GM04504 (cell line): ENCODE data around the gene SPRR5.

ENCODE experiments used
- DNase-seq: peaks from one replicate; pipeline ENCODE4 v3.0.0-alpha.2; 2012; ENCODE audit warnings: low read depth

Gene SPRR5, protein sequence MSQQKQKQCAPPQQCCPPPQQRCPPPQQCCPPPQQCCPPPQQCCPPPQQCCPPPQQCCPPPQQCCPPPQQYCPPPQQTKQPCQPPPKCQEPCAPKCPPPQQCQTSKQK

GRCh38 chr1:152946651-152947256 is at the start of gene SPRR5:
TSS of gene SPRR5 (plus strand) at chr1:152947206. CDS start at chr1:152948555, 1,349 bp downstream.
- DNase-seq, result no peak

DNA sequence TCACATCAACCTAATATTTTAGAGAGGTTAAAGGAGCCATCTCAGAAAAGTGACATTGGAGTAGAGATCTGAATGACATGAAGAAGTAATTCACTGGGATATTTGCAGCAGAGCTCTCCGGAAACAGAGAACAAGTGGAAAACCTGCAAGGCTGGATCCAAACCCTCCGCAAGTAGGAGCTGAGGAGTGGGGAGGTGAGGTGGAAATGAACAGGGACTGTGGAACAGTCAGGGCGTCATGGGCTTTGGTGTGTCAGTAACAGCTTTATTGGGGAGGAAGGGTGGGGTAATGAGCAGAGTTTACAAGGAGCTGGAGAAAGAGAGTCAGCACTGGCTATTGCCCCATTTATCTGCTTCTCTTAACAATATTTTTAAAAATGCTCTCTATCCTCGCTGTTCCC is 48.0 kb upstream of the SPRR5 start:
- no peak for DNase-seq

GRCh38 chr1:152899883-152900282 is 47.1 kb upstream of the SPRR5 start:
- no peak for DNase-seq

GRCh38 chr1:152901631-152902030 is 45.4 kb upstream of the SPRR5 start:
- no peak for DNase-seq

DNA sequence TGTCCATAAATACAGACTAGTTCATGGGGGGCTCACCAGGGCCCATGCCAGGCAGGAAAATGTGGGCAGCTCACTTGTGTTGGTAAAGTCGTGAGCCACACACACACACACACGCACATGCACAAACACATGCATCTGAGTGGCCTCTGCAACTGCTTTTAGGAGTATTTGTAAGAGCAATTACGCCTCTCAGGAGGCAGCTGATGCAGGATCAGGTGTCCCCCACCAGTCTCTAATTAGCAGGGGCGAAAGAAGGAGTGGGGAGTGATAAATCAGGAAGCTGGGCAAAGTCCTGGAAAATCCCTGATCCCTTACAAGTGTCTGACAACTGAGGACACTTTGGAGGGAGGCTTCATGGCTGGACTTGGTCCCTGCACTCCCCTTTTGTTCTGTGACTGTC is 44.4 kb upstream of the SPRR5 start:
- DNase-seq, result no peak

DNA sequence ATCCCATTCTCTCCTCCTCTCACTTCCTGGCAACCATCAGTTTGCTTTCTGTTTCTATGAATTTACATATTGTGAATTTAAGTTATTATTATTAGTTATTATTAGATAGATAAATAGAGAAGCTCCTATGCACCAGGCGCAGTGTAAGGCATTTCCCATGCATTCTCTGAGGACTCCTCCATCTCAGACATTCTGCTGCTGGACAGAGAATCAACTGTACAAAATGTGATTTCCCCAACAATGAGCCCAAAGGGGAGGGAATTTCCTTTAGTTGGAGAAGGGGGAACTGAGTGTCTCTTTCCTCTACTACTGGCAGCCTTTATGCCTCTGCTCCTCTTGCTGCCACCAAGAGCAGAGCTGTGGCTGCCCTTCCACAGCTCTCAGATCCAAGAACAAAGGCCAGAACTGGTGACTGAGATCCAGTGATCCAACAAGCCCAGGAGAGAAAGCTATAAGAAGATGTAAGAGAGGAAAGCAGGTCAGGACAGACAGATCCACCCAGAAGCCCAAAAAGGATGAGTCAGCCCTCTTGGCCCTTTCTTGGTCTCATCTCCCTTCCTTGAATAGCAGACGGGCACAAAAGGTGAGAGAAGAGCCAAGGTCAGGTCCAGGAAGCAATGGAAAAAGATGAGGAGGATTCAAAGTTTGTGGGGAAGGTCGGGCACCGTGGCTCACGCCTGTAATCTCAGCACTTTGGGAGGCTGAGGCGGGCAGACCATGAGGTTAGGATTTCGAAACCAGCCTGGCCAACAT is 42.1 kb upstream of the SPRR5 start:
- DNase-seq, result no peak

GRCh38 chr1:152906023-152906565 is 40.9 kb upstream of the SPRR5 start:
- peak; percentile 58 for DNase-seq

DNA sequence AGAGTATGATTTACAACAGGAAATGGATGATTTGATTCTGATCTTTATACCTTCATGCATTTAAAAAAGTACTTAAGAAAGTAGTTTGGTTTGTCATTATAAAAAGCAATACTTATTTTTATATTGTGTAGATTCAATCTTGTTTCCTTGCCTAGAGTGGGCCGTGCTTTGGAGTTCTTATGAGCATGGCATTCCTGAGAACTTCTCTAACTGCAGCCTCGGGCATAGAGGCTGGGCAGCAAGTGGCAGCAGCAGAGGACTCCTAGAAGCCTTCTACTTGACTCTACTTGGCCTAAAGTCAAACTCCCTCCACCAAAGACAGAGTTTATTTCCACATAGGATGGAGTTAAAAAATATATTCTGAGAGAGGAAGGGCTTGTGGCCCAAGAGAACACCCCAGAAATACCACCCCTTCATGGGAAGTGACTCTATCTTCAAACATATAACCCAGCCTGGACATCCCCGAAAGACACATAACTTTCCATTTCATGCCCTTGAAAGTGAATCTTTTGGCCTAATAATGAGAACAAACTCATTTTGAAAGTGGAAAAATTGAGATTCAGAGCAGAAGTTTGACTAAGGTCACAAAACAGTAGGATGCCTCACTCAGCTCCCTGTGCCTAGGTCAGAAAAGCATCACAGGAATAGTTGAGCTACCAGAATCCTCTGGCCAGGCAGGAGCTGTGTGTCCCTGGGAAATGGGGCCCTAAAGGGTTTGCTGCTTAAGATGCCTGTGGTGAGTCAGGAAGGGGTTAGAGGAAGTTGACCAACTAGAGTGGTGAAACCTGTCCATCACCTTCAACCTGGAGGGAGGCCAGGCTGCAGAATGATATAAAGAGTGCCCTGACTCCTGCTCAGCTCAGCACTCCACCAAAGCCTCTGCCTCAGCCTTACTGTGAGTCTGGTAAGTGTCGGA is 39.1 kb upstream of the SPRR5 start, which contains the start of gene IVL:
IVL (plus strand) TSS at position 861 of the 916 bp plus-strand sequence. CDS start 1,252 bp downstream, outside the sequence.
- DNase-seq, result no peak

GRCh38 chr1:152909206-152909605 is 37.8 kb upstream of the SPRR5 start:
- DNase-seq, result no peak

DNA sequence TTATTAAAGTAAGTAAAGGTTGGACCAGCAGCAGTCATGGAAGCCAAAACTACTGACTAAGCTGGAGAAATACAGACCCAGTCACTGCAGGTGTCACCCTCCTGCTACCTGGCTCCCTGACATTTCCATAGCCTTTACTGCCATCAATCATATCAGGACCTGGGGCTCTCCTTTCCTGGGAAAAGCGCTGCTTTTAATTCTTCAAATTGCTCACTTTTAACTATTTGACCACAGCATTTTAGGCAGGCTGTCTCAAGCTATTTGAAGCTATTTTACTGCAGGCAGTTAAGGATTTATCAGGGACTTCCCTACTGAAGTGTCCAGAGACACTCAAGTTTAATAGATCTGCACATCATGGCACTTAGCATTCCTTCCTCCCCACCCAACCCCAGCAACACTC is 34.5 kb upstream of the SPRR5 start:
- DNase-seq, result no peak

DNA sequence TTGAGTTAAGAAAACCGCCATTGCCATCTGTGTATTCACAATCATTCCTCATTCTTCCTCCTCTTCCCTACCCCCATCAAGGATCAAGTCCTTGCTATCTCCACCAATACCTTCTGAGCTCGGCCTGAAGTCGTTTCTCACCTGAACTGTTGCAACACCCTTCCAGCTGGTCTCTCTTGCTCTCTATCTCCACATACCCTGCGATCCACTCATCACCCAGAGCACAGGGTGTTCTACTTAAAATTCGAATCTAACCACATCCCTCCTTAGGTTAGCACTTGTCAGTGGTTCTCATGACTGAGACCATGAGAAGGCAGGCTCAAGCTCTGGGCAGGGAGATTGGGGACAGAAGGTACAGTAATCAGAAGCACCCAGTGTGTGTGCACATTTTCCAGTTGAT is 34.1 kb upstream of the SPRR5 start:
- DNase-seq, result no peak

- DNase-seq, result no peak
These were observed 29.2 kb upstream of the SPRR5 start for GRCh38 chr1:152917794-152918193.

DNA sequence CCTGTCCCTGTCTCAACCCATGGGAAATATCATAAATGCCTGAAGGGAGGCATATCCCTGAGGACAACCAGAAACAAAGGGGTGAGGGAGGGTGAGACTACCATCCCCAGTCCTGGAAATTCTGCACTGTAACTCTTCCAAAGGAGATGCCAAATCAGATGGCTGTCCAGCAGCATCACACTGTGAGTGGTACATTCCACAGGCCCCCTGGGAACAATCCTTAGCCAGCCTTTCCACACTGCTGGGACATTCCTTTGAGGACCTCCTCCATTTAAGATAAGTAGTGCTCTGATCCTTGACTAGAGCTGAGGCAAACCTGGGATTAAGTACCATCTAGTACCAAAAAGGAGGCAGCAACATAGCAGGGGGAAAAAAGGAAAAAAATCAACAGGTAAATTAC is 27.9 kb upstream of the SPRR5 start:
- no peak for DNase-seq

- no peak for DNase-seq
These were observed 22.8 kb upstream of the SPRR5 start for GRCh38 chr1:152924191-152924590.

- no peak for DNase-seq
These were observed 20.9 kb upstream of the SPRR5 start for GRCh38 chr1:152926091-152926490.

DNA sequence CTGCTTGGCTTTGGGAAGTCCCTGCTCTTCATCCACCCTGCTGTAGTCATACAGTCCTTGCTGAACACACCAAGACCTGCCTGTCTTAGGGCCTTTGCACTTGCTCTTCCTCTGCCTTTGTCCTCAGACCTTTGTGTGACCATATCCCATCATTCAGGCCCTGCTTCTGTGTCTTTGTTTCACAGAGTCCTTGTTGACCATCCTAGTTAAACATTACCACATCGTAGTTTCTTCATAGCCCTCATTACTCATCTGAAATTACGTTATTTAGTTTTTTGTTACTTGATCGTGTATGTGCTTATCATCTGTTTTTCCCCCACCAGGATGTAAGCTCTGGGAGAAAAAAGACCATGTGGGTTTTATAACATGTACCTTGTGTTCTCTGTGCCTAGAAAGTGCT is 18.3 kb upstream of the SPRR5 start:
- DNase-seq, result no peak

DNA sequence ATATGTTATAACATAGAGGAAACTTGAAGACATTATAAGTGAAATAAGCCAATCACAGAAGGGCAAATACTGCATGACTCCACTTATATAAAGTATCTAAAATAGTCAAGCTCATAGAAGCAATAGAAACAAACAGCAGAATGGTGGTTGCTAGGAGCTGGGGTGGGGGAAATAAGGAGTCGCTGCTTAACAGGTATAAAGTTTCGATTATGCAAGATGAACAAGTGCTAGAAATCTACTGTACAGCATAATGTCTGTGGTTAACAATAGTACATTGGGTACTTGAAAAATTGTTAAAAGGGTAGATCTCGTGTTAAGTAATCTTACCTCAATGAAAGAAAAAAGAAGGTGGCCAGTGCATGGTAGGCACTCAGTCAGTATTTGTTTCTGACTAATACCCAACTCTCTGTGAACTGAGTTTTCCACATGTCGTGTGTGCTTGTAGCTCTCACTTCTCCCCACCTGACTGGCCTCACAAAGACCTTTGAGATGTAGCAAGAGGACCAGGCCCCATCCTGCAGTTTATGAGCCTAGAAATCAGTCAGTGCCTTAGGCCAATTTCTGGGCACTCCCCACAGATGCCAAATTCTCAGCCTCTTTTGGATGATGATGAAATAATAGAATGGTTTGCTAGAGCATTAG is 14.7 kb upstream of the SPRR5 start:
- no peak for DNase-seq

DNA sequence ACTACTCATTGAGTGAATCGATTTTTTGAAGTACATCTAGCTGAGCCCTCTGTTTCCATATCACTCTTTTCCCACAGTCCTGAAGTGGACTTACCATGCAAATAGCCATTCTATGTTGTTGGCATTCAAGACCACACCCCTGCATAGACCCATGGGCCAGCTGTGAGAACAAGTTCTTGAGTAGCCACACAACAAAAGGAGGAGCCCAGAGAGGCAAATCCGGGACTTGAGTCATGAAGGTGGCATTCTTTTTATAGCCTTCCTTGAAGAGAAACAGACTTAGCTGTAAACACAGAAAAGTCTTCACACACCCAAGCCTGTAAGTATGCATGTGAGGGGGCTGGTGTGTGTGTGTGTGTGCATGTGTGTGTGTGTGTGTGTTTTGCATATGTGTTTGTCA is 13.8 kb upstream of the SPRR5 start:
- no peak for DNase-seq

- no peak for DNase-seq
These were observed 6.4 kb upstream of the SPRR5 start for GRCh38 chr1:152940614-152941013.

DNA sequence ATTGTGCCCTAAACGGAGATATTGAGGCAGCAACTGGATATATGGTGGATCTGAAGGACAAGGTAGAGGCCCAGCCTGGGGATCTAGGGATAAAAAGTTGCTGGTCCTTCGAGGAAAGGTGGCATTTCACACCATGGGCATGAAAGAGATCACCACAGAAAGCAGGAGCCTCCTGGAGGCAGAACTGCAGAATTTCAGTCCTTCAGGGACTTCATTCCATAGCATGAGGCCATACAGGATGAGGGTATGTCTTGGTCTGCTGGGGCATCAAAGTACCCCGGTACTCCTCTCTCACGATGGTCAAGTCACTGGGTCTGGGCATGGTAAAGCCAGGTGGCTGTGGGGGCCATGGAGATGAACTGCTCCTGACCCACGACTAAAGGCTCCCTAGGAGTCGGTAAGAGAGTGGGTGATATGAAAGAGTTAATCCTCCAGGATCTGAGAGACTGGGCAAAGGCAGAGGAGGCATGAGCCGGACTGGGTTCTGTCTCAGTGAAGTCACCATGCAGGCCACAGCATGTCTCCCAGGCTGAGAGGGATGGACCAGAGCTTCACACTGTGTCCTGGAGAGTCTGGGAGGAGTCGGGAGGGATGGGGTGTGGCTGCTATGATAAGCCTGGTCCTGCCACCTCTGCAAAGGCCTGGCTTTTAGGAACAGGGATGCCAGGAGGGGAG is 5.8 kb upstream of the SPRR5 start:
- DNase-seq, result no peak

- DNase-seq, result no peak
These were observed 4.8 kb upstream of the SPRR5 start for GRCh38 chr1:152942161-152942560.
